Common myeloid progenitor, CD34-positive (primary cell): ENCODE data around the gene MID1IP1.

Source experiments
- CTCF ChIA-PET: fragments of 350-600 bp; sonication (Branson Sonifier 250); formaldehyde crosslinking; loops from one replicate; lab custom pipeline; 2021; ENCODE audit warnings: antibody characterized with exemption; lab: Charles Lee
- POLR2A ChIA-PET: fragments of 350-600 bp; sonication (Branson Sonifier 250); formaldehyde crosslinking; loops from one replicate; lab custom pipeline; 2021; ENCODE audit warnings: antibody characterized with exemption; lab: Charles Lee
- DNase-seq, 3 donors: peaks; one replicate each; pipeline versions ENCODE4 v3.0.0 to v3.0.0-alpha.2; 2013
- H3K27ac ChIP-seq, 2 experiments: 1 replicate in 1 of 2; 2 replicates in 1 of 2; pipeline ENCODE4 v1.7.0; 2013; ENCODE audit warnings: inconsistent platforms in 2 of 2, low read length in 2 of 2, mild to moderate bottlenecking in 2 of 2, low read depth in 1 of 2, moderate library complexity in 1 of 2; ENCODE audit not compliant: severe bottlenecking in 2 of 2, insufficient read depth in 1 of 2, poor library complexity in 1 of 2
- H3K27me3 ChIP-seq, 5 experiments: replicated peaks in 2 of 5; 1 replicate in 3 of 5; 2 replicates in 2 of 5; pipeline versions ENCODE4 v1.6.1 to v1.7.0; 2013; ENCODE audit warnings: low read length in 4 of 5, mild to moderate bottlenecking in 2 of 5, moderate library complexity in 2 of 5, inconsistent platforms in 1 of 5; ENCODE audit not compliant: insufficient read depth in 5 of 5, control insufficient read depth in 4 of 5
- H3K36me3 ChIP-seq, 4 experiments: 1 replicate in 2 of 4; 2 replicates in 2 of 4; pipeline versions ENCODE4 v1.6.1 to v1.7.0; 2013; ENCODE audit warnings: low read length in 3 of 4, control low read depth in 1 of 4, mild to moderate bottlenecking in 1 of 4; ENCODE audit not compliant: control insufficient read depth in 4 of 4, insufficient read depth in 4 of 4
- H3K4me1 ChIP-seq, 4 experiments: 1 replicate in 3 of 4; 2 replicates in 1 of 4; pipeline versions ENCODE4 v1.6.1 to v1.7.1; 2013; ENCODE audit warnings: low read length in 3 of 4, mild to moderate bottlenecking in 3 of 4, control low read depth in 1 of 4, inconsistent platforms in 1 of 4, moderate library complexity in 1 of 4; ENCODE audit not compliant: control insufficient read depth in 4 of 4, insufficient read depth in 4 of 4; ENCODE audit errors: control extremely low read depth in 1 of 4
- H3K4me3 ChIP-seq, 7 experiments: 1 replicate in 4 of 7; 2 replicates in 3 of 7; pipeline versions ENCODE4 v1.5.1 to v1.7.0; 2013; ENCODE audit warnings: mild to moderate bottlenecking in 7 of 7, low read length in 6 of 7, moderate library complexity in 6 of 7, inconsistent platforms in 2 of 7, low read depth in 2 of 7, control low read depth in 1 of 7; ENCODE audit not compliant: insufficient read depth in 4 of 7, control insufficient read depth in 1 of 7; ENCODE audit errors: extremely low read depth in 1 of 7
- H3K9me3 ChIP-seq, 5 experiments: 1 replicate in 4 of 5; 2 replicates in 1 of 5; pipeline versions ENCODE4 v1.6.1 to v1.7.1; 2013; ENCODE audit warnings: low read length in 4 of 5, mild to moderate bottlenecking in 2 of 5, inconsistent platforms in 1 of 5, low read depth in 1 of 5, moderate library complexity in 1 of 5; ENCODE audit not compliant: control insufficient read depth in 4 of 5, insufficient read depth in 2 of 5; ENCODE audit errors: control extremely low read depth in 1 of 5
- WGBS: methylation state at CpG from one replicate; pipeline ENCODE4 v1.1.5; 2013; ENCODE audit not compliant: insufficient coverage; 5-methylcytosine and 5-hydroxymethylcytosine counted together

Gene MID1IP1

DNA sequence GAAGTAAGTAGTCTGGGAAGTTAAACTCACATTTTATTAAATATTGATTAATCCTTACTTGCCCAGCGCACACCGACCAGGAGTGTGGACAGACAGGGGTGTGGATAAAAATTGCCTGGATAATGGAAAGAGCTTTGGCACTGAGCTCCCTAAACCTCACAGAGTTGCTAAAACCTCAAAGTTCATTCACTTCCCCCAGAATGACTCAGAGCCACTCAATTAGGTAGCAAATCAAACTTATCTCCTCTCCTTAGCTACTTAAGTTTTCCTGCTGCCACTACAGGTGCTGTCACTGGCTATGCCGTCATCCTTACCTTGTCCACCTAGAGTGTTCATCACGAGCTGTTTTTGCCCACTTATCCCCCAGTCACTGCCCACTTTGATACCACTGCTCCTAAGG is 27.0 kb upstream of the MID1IP1 start:
- peak in 2 of 3 donors; percentile 19 to 23 for DNase-seq
- CTCF ChIA-PET: interaction anchor here (0.8 to 1.2 kb wide), 2 partner anchors 11 to 213 kb away, joined by 3 to 4 read pairs; no protein-coding TSS in a partner anchor

DNA sequence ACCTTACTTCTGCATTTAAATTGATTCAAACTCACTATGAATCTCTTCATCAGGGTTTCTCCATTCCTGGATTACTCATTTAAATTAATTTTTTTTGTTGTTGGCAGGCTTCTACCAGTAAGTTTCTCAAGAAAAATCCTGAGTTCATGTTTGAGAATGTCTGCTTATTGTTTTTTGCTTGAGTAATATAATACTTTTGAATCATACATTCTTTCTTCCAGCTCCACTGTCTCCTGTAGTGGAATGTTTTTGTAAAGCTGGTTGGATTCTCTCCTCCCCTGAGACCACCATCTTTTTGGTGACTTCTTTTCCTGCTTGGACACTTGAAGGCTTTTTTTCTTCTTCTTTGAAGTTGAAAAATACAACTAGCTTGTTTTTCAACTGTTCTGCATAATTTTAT is 4.3 kb upstream of the MID1IP1 start:
- POLR2A ChIA-PET: no interaction called here
- peaks cover 0 to 5% (median 0%) of the 10 kb centered on the region in 5 experiments for H3K27me3 ChIP-seq
- no peak overlapping the region for H3K27ac ChIP-seq
- no peak overlapping the region for H3K4me3 ChIP-seq
- H3K4me1 ChIP-seq: peaks cover 0 to 6% (median 3%) of the 10 kb centered on the region in 4 experiments
- DNase-seq: no peak
- CTCF ChIA-PET: interaction anchor here (1.0 kb wide), 1 partner anchor 353 kb away, joined by 3 read pairs; no protein-coding TSS in a partner anchor
- H3K9me3 ChIP-seq: no peaks in the 10 kb centered on the region
- H3K36me3 ChIP-seq: no peaks in the 10 kb centered on the region

More for the DNA sequence above, 27.0 kb upstream of the MID1IP1 start:
- Histone ChIP-seq H3K9me3 (no peaks in the 10 kb centered on the region), H3K36me3 (no peaks in the 10 kb centered on the region), H3K27ac (no peak overlapping the region), H3K27me3 (no peaks in the 10 kb centered on the region), H3K4me1 (no peaks in the 10 kb centered on the region), H3K4me3 (no peak overlapping the region)
- WGBS: 23% methylated on average over 2 of the region's 4 CpGs
- POLR2A ChIA-PET: no interaction called here

DNA sequence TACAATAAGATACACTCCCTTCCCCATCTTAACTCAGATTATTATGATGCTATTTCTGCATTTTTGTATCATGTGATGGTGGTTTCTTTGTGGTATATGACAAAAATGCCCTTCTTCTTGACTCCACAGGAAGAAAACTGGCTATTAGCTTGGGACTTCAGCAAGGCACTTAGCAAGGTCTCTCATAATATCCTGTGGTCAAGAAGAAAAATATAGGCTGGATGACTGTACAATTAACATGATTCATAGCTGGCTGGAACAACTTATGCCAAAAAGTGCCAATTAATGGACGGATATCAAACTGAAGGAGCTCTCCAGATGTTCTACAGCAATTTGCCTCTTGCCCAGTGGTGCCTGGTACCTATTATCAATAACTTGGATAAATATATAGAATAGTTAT is 2.3 kb upstream of the MID1IP1 start:
- ChIA-PET CTCF (interaction anchor here (0.9 kb wide), 1 partner anchor 133 kb away, joined by 3 read pairs; no protein-coding TSS in a partner anchor), POLR2A (no interaction called here)
- H3K27me3 ChIP-seq: peaks cover 0 to 3% (median 0%) of the 10 kb centered on the region in 5 experiments
- no peak for DNase-seq
- WGBS: 80% methylated on average over 1 of the region's 1 CpG
- H3K9me3 ChIP-seq: no peaks in the 10 kb centered on the region
- no peak overlapping the region for H3K27ac ChIP-seq
- H3K4me1 ChIP-seq: peaks cover 6 to 22% (median 10%) of the 10 kb centered on the region in 4 experiments
- no peaks in the 10 kb centered on the region for H3K36me3 ChIP-seq
- H3K4me3 ChIP-seq: no peak overlapping the region

DNA sequence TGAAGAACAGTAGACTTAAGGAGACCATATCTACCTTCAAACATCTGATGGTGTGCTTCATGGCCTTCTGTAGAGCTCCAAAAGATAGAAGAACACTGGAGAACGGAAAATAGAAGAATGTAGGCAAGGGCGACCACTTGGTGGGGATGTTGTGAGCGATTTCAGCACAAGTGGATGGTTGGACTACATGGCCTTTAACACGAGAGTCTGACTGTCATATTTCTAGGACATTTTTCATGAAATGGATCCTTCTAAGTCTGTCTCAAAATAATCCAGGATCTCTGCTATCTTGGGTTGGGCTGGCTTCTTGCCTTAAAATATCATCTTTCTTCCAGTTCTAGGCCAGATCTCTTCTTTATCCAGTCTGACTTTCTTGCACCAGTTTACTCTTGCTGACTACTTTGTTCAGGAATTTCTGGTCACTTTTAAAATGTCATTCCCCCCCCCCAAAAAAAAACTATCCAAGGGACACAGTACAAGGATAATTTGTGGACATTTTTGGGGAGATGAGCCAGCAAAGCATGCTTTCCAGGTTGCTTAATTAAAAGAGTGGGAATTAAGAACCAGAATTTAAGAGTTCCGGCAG is 1.2 kb upstream of the MID1IP1 start:
- Histone ChIP-seq H3K4me3 (no peak overlapping the region), H3K27ac (no peak overlapping the region), H3K36me3 (peaks cover 0 to 3% (median 0%) of the 10 kb centered on the region in 4 experiments), H3K9me3 (peaks cover 0 to 7% (median 0%) of the 10 kb centered on the region in 5 experiments), H3K27me3 (peaks cover 0 to 3% (median 0%) of the 10 kb centered on the region in 5 experiments), H3K4me1 (peaks cover 6 to 22% (median 10%) of the 10 kb centered on the region in 4 experiments)
- 49% methylated on average over 4 of the region's 5 CpGs for WGBS
- ChIA-PET POLR2A (no interaction called here), CTCF (interaction anchor here (1.0 to 2.8 kb wide), 2 partner anchors 33 to 184 kb away, joined by 3 to 8 read pairs; no protein-coding TSS in a partner anchor)
- peak in 2 of 3 donors; percentile 58 to 60 for DNase-seq

DNA sequence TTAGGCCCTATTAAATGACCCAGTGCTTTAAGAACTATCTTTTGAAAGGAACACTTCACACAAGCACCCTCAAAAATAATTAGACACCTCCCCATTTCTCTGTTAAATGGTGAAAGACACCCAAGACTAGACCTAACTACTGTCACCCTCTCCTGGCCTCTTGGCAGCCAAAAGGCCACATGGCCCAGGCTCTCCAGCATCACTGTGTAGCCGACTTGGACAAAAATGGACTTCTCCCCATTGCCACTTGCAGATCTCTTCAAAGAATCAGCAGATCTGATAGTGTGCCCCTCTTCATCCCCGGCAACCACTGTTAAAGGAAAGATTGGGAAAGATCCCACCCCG is 2.0 kb downstream of the MID1IP1 start:
- Histone ChIP-seq H3K4me1 (peaks cover 17 to 39% (median 23%) of the 10 kb centered on the region in 4 experiments), H3K4me3 (peak overlapping the region in 6 of 7 experiments; percentile 51 to 91 (median 78)), H3K27ac (peak overlapping the region in 1 of 2 experiments; percentile 90), H3K27me3 (peaks cover 0 to 3% (median 0%) of the 10 kb centered on the region in 5 experiments), H3K36me3 (peaks cover 0 to 4% (median 0%) of the 10 kb centered on the region in 4 experiments), H3K9me3 (peaks cover 0 to 7% (median 0%) of the 10 kb centered on the region in 5 experiments)
- 52% methylated on average over 2 of the region's 3 CpGs for WGBS
- no peak for DNase-seq
- CTCF ChIA-PET: interaction anchor here (2.8 kb wide), 1 partner anchor 181 kb away, joined by 8 read pairs; no protein-coding TSS in a partner anchor
- POLR2A ChIA-PET: interaction anchor here (1.0 to 1.3 kb wide), 3 partner anchors 180 to 346 kb away, joined by 3 to 4 read pairs (median 3); no protein-coding TSS in a partner anchor

DNA sequence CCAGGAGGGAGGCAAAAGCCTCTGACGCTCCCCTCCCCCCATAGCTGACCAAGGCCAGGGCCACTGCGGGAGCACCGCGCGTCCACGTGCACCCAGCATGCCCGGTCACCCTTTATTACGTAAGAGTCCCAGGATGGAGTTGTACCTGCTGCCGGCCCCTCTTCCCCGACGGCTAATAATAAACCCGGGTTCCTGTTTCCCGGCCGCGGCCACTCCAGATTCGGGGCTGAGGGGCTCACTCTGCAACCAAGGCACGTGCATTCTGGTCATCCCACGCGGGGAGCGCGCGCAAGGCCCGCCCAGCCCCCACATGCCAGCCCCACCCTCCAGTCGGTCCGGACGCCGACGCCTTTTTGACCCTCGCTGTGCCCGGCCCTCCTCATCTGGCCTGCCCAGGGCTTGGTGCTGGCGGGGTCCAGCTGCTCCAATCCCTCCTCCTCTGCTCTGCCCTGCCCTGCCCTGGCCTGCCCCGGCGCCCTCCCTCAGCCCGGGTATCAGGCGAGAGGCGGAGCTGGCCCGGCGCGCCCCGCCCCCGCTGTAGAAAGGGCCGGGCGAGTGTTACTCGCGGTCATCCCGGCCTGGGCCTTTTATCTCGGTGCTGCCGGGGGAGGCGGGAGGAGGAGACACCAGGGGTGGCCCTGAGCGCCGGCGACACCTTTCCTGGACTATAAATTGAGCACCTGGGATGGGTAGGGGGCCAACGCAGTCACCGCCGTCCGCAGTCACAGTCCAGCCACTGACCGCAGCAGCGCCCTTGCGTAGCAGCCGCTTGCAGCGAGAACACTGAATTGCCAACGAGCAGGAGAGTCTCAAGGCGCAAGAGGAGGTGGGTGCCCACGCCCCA is 2.6 kb downstream of the MID1IP1 start:
- peak in 2 of 3 donors; percentile 71 to 76 for DNase-seq
- Histone ChIP-seq H3K4me3 (peak overlapping the region; percentile 69 to 91 (median 77)), H3K36me3 (peaks cover 0 to 4% (median 0%) of the 10 kb centered on the region in 4 experiments), H3K27ac (peak overlapping the region; percentile 33 to 94), H3K9me3 (peaks cover 0 to 7% (median 0%) of the 10 kb centered on the region in 5 experiments), H3K4me1 (peaks cover 17 to 43% (median 24%) of the 10 kb centered on the region in 4 experiments), H3K27me3 (peaks cover 0 to 3% (median 0%) of the 10 kb centered on the region in 5 experiments)
- 45% methylated on average over 48 of the region's 64 CpGs for WGBS
- CTCF ChIA-PET: no interaction called here
- POLR2A ChIA-PET: interaction anchor here (0.6 to 1.1 kb wide), 4 partner anchors 179 to 1051 kb away, joined by 3 to 4 read pairs (median 3); no protein-coding TSS in a partner anchor
